PC-3 (cell line): ENCODE data around the gene SPRR5.

Experiments
- EZH2phosphoT487 ChIP-seq: fragments of 300-600 bp; sonication (generic); IDR thresholded peaks from 2 replicates; pipeline ENCODE4 v1.6.1; 2018; ENCODE audit warnings: mild to moderate bottlenecking, antibody characterized with exemption, low read length, borderline replicate concordance
- TF ChIP-seq, protein P1 (sequence below): fragments of 300-600 bp; sonication (generic); conservative IDR thresholded peaks from 2 replicates; pipeline ENCODE4 v1.5.1; 2017; ENCODE audit warnings: antibody characterized with exemption, low read depth, mild to moderate bottlenecking, low read length

- TF ChIP-seq, protein P1, sequence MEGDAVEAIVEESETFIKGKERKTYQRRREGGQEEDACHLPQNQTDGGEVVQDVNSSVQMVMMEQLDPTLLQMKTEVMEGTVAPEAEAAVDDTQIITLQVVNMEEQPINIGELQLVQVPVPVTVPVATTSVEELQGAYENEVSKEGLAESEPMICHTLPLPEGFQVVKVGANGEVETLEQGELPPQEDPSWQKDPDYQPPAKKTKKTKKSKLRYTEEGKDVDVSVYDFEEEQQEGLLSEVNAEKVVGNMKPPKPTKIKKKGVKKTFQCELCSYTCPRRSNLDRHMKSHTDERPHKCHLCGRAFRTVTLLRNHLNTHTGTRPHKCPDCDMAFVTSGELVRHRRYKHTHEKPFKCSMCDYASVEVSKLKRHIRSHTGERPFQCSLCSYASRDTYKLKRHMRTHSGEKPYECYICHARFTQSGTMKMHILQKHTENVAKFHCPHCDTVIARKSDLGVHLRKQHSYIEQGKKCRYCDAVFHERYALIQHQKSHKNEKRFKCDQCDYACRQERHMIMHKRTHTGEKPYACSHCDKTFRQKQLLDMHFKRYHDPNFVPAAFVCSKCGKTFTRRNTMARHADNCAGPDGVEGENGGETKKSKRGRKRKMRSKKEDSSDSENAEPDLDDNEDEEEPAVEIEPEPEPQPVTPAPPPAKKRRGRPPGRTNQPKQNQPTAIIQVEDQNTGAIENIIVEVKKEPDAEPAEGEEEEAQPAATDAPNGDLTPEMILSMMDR = no peak
- no peak for TF ChIP-seq EZH2phosphoT487
These were observed 33.7 kb downstream of the SPRR5 start for GRCh38 chr1:152980676-152981075.
